GM12878 (cell line): ENCODE results near the gene SLC38A3. TPM values are rescaled to one million over a fixed set of nuclear protein-coding genes. Genes with fewer than 3 reads are reported as not detected.

Experiments used
- ATAC-seq: fragments of 200-7000 bp; cut with Tn5 transposase; 3 replicates; pipeline ENCODE4 v1.9.1; 2020; ENCODE audit warnings: mild to moderate bottlenecking, moderate library complexity
- BruUV-seq: library from RNA; stranded (reverse); fragments of 400-500 nt; replicated peaks from 2 replicates; lab custom pipeline; 2021; lab: Mats Ljungman, UMichigan
- CTCF ChIA-PET: fragments of 300-600 bp; sonication (Branson Sonifier 250); formaldehyde crosslinking; extraction: SDS; loops from one replicate; lab custom pipeline; 2021; ENCODE audit warnings: inconsistent platforms; lab: Yijun Ruan, JAX
- POLR2A ChIA-PET: fragments of 350-600 bp; formaldehyde crosslinking; extraction: SDS; loops from one replicate; lab custom pipeline; 2021; ENCODE audit warnings: inconsistent platforms; lab: Charles Lee
- RAD21 ChIA-PET: fragments of 300-600 bp; sonication (Branson Sonifier 250); formaldehyde crosslinking; loops from one replicate; lab custom pipeline; 2023; ENCODE audit warnings: antibody characterized with exemption; ENCODE audit not compliant: unreplicated experiment; lab: Charles Lee
- SMC1A ChIA-PET: fragments of 300-600 bp; sonication (Branson Sonifier 250); formaldehyde crosslinking; loops from one replicate; lab custom pipeline; 2023; ENCODE audit not compliant: unreplicated experiment, uncharacterized antibody; lab: Charles Lee
- DNase-seq: peaks from one replicate; pipeline ENCODE4 v3.0.0-alpha.2; 2011; ENCODE audit warnings: low read depth, low spot score
- FAIRE-seq: peaks from 3 replicates; lab custom pipeline; 2011; peaks lifted over from hg19 to GRCh38; lab: Jason Lieb, UNC
- H2AFZ ChIP-seq: 2 replicates; pipeline ENCODE4 v1.6.0; 2011; ENCODE audit warnings: low read depth, low read length, control low read depth; ENCODE audit not compliant: control insufficient read depth
- H3K27ac ChIP-seq: 2 replicates; pipeline ENCODE4 v1.5.1; 2011; ENCODE audit warnings: control low read depth; ENCODE audit not compliant: control insufficient read depth, insufficient read depth
- H3K27me3 ChIP-seq, 2 experiments: replicated peaks in 1 of 2; 2 replicates each; pipeline versions ENCODE4 v1.6.0 to v1.6.1; 2011; ENCODE audit warnings: low read length in 1 of 2; ENCODE audit not compliant: control insufficient read depth in 2 of 2, insufficient read depth in 2 of 2
- H3K36me3 ChIP-seq, 2 experiments: 2 replicates each; pipeline ENCODE4 v1.5.1; 2011; ENCODE audit warnings: low read length in 1 of 2; ENCODE audit not compliant: control insufficient read depth in 2 of 2, insufficient read depth in 2 of 2
- H3K4me1 ChIP-seq: 2 replicates; pipeline ENCODE4 v1.6.1; 2011; ENCODE audit warnings: mild to moderate bottlenecking, low read length, moderate library complexity, mixed read lengths; ENCODE audit not compliant: control insufficient read depth, insufficient read depth
- H3K4me2 ChIP-seq: 2 replicates; pipeline ENCODE4 v1.6.0; 2011; ENCODE audit warnings: control low read depth; ENCODE audit not compliant: control insufficient read depth, insufficient read depth
- H3K4me3 ChIP-seq: fragments of 200-600 bp; sonication (generic); 2 replicates; pipeline ENCODE4 v1.5.1; 2016
- H3K79me2 ChIP-seq: 2 replicates; pipeline ENCODE4 v1.6.0; 2011; ENCODE audit warnings: low read length; ENCODE audit not compliant: control insufficient read depth, insufficient read depth
- H3K9ac ChIP-seq: 2 replicates; pipeline ENCODE4 v1.8.0; 2011; ENCODE audit warnings: low read length, control low read depth, mixed read lengths; ENCODE audit not compliant: control insufficient read depth, insufficient read depth
- H3K9me3 ChIP-seq: replicated peaks from 3 replicates; pipeline ENCODE4 v1.5.1; 2011; ENCODE audit warnings: mild to moderate bottlenecking, low read length; ENCODE audit not compliant: control insufficient read depth, insufficient read depth
- H4K20me1 ChIP-seq: 2 replicates; pipeline ENCODE4 v1.6.0; 2011; ENCODE audit not compliant: control insufficient read depth, insufficient read depth
- BCL3 ChIP-seq: IDR thresholded peaks from 2 replicates; pipeline ENCODE4 v1.6.1; 2011; ENCODE audit warnings: borderline replicate concordance, low read depth, mild to moderate bottlenecking, moderate library complexity, low read length; ENCODE audit not compliant: insufficient read depth, poor library complexity, severe bottlenecking
- PBX3 ChIP-seq: IDR thresholded peaks from 2 replicates; pipeline ENCODE4 v1.6.1; 2011; ENCODE audit warnings: mild to moderate bottlenecking, low read depth, low read length, moderate library complexity; ENCODE audit not compliant: insufficient replicate concordance
- ZZZ3 ChIP-seq: IDR thresholded peaks from 2 replicates; pipeline ENCODE4 v1.6.1; 2011; ENCODE audit warnings: low read depth; ENCODE audit not compliant: control insufficient read depth, insufficient read length
- WGBS: methylation state at CpG from one replicate; pipeline ENCODE4 v1.1.6; 2016; ENCODE audit warnings: low lambda C conversion rate; ENCODE audit not compliant: insufficient replicate concordance, insufficient coverage; ENCODE audit errors: missing lambda C conversion rate; 5-methylcytosine and 5-hydroxymethylcytosine counted together
- in situ Hi-C: fragments of 300-500 bp; cut with MboI; formaldehyde crosslinking; loops from 9 replicates; pipeline ENCODE4 v1.14.3; 2018; ENCODE audit warnings: mixed read lengths
- intact Hi-C: fragments of 100-400 bp; cut with micrococcal nuclease; formaldehyde crosslinking; loops from one replicate; pipeline ENCODE4 v1.14.2; 2022; ENCODE audit not compliant: unreplicated experiment
- polyA plus RNA-seq, 11 experiments: library from polyadenylated mRNA; depleted of rRNA in 4 of 11; unstranded in 6 of 11; stranded (reverse) in 5 of 11; fragments of >200 nt; fragmentation: Nextera tagmentation in 4 of 11; fragmentation: Illumina TruSeq in 1 of 11; extraction: Ambion mirVana in 4 of 11; extraction: Trizol in 1 of 11; gene quantifications; 1 replicate in 1 of 11; 2 replicates in 10 of 11; pipeline versions ENCODE4 v1.2.1 to v1.2.3, GENCODE V29; 2011 to 2016; ENCODE audit warnings: inconsistent platforms in 2 of 11, missing spikeins in 2 of 11, low read depth in 1 of 11
- total RNA-seq, 4 experiments: library from RNA; depleted of rRNA in 3 of 4; stranded (reverse); fragments of >200 nt in 3 of 4; fragmentation: Illumina TruSeq in 1 of 4; extraction: Trizol in 1 of 4; gene quantifications; 2 replicates each; pipeline versions ENCODE4 v1.2.1 to v1.2.3, GENCODE V29; 2013 to 2021

SLC38A3 gene
- total and polyA plus RNA-seq, 10 of the 15 experiments (the other 5 are each of a cell fraction or from before 2014, with no cell fraction given), result 0.14 TPM; not detected in 9

GRCh38 chr3:50268276-50268675 is 63.2 kb downstream of the SLC38A3 start:
- H2AFZ ChIP-seq, result no peak overlapping the region
- 33% methylated on average over 3 of the region's 3 CpGs for WGBS
- DNase-seq (no peak), FAIRE-seq (no peak)
- BruUV-seq, result no TSS peak
- no peak overlapping the region for H3K4me2 ChIP-seq
- H3K9me3 ChIP-seq, result no peaks in the 10 kb centered on the region
- ChIA-PET RAD21 (no interaction called here), POLR2A (no interaction called here)
- intact Hi-C loops, result no loop called here
- H3K27me3 ChIP-seq, result peaks cover 0 to 4% of the 10 kb centered on the region in 2 experiments; a peak in 1 of 4 replicates
- no peaks in the 10 kb centered on the region for H4K20me1 ChIP-seq
- peaks cover 5% of the 10 kb centered on the region for H3K4me1 ChIP-seq
- TF ChIP-seq BCL3, result peak; percentile 97
- peak; percentile 4 for TF ChIP-seq PBX3
- no peak for TF ChIP-seq ZZZ3
- TF ChIP-seq, all 136 proteins: peak for 2
- H3K27ac ChIP-seq, result no peak overlapping the region
- H3K9ac ChIP-seq, result no peak overlapping the region
- H3K36me3 ChIP-seq, result no peaks in the 10 kb centered on the region
- ChIA-PET CTCF (interaction anchor here (1.8 kb wide), 1 partner anchor 22 kb away, joined by 6 read pairs; no protein-coding TSS in a partner anchor), SMC1A (no interaction called here)
- no peak for ATAC-seq
- H3K79me2 ChIP-seq, result no peaks in the 10 kb centered on the region
- H3K4me3 ChIP-seq, result no peak overlapping the region
- in situ Hi-C loops, result no loop called here
